ENCODE measurements around the gene ABHD11. TPM values are rescaled to one million over a fixed set of nuclear protein-coding genes. Genes with fewer than 3 reads are reported as not detected.
A peak's percentile ranks its signal among the peaks of the same experiment; 100 is the strongest.

The ABHD11 gene
- total RNA-seq, 1 donor from 2014 or later, result 23.8 TPM

GRCh38 chr7:73719806-73720169, 18.8 kb downstream of the ABHD11 start:
- H3K27ac ChIP-seq, result no peak overlapping the region
- TF ChIP-seq POLR2AphosphoS5 (IDR thresholded peaks at IDR 0.05; ENCODE audit: insufficient read depth in 1 of 2, low read depth in 1 of 2) (no peak), POLR2A (IDR thresholded peaks at IDR 0.05) (no peak), CTCF (IDR thresholded peaks at IDR 0.05) (no peak)
- H3K4me3 ChIP-seq, result peak overlapping the region; percentile 62 to 91
- H3K9me3 ChIP-seq, result no peaks in the 10 kb centered on the region
- peaks cover 44% of the 10 kb centered on the region for H3K4me1 ChIP-seq
- H3K36me3 ChIP-seq, result no peaks in the 10 kb centered on the region
- DNase-seq (ENCODE audit: extremely low spot score in 2 of 2), result no peak
- intact Hi-C loops (cut with DNase I), result loop anchor here (5.0 kb wide), 1 partner anchor 112 kb away; no protein-coding TSS in a partner anchor
- H3K27me3 ChIP-seq, result no peaks in the 10 kb centered on the region

GRCh38 chr7:73718905-73719805, 19.4 kb downstream of the ABHD11 start, which contains the start of gene STX1A:
Gene STX1A, minus strand, starts transcription at chr7:73719669. Its CDS starts 38 bp downstream, at chr7:73719631.
- intact Hi-C loops (cut with DNase I), result no loop called here
- H3K4me1 ChIP-seq, result peaks cover 46% of the 10 kb centered on the region
- H3K27me3 ChIP-seq, result no peaks in the 10 kb centered on the region
- no peaks in the 10 kb centered on the region for H3K36me3 ChIP-seq
- TF ChIP-seq POLR2A (IDR thresholded peaks at IDR 0.05) (peak in 1 of 2 donors; percentile 52), CTCF (IDR thresholded peaks at IDR 0.05) (no peak)
- DNase-seq (ENCODE audit: extremely low spot score in 2 of 2), result no peak
- H3K27ac ChIP-seq, result peak within 1 kb of the TSS; percentile 46
- H3K4me3 ChIP-seq, result peak within 1 kb of the TSS; percentile 62 to 91
- no peaks in the 10 kb centered on the region for H3K9me3 ChIP-seq

- H3K27ac ChIP-seq, result peak overlapping the region; percentile 46
- H3K27me3 ChIP-seq, result no peaks in the 10 kb centered on the region
- H3K4me1 ChIP-seq, result peaks cover 46% of the 10 kb centered on the region
- no peak for DNase-seq (ENCODE audit: extremely low spot score in 2 of 2)
- intact Hi-C loops (cut with DNase I), result no loop called here
- no peaks in the 10 kb centered on the region for H3K9me3 ChIP-seq
- H3K36me3 ChIP-seq, result no peaks in the 10 kb centered on the region
- TF ChIP-seq POLR2A (IDR thresholded peaks at IDR 0.05) (no peak), POLR2AphosphoS5 (IDR thresholded peaks at IDR 0.05; ENCODE audit: insufficient read depth in 1 of 2, low read depth in 1 of 2) (no peak), CTCF (IDR thresholded peaks at IDR 0.05) (no peak)
- H3K4me3 ChIP-seq, result peak overlapping the region; percentile 62 to 91
Observed at GRCh38 chr7:73718438-73718881, 20.1 kb downstream of the ABHD11 start.

- intact Hi-C loops (cut with DNase I), result no loop called here
- no peak for DNase-seq (ENCODE audit: extremely low spot score in 2 of 2)
- Histone ChIP-seq H3K36me3 (no peaks in the 10 kb centered on the region), H3K4me3 (peak overlapping the region in 1 of 2 donors; percentile 91), H3K4me1 (peaks cover 46% of the 10 kb centered on the region), H3K27me3 (no peaks in the 10 kb centered on the region), H3K27ac (peak overlapping the region; percentile 71), H3K9me3 (no peaks in the 10 kb centered on the region)
- no peak for TF ChIP-seq POLR2A (IDR thresholded peaks at IDR 0.05)
Observed at GRCh38 chr7:73717991-73718405, 20.6 kb downstream of the ABHD11 start.

GRCh38 chr7:73717025-73717807, 21.4 kb downstream of the ABHD11 start:
- Histone ChIP-seq H3K4me1 (peaks cover 46% of the 10 kb centered on the region), H3K4me3 (no peak overlapping the region), H3K27ac (peak overlapping the region; percentile 71)

More at GRCh38 chr7:73717025-73717807, 21.4 kb downstream of the ABHD11 start:
- intact Hi-C loops (cut with DNase I), result no loop called here
- H3K9me3 ChIP-seq, result no peaks in the 10 kb centered on the region
- DNase-seq (ENCODE audit: extremely low spot score in 2 of 2), result no peak
- no peaks in the 10 kb centered on the region for H3K27me3 ChIP-seq
- H3K36me3 ChIP-seq, result no peaks in the 10 kb centered on the region
- no peak for TF ChIP-seq POLR2A (IDR thresholded peaks at IDR 0.05)

Data from vagina (tissue), 2 donors.